ENCODE data around the gene BEND6. TPM values are rescaled to one million over a fixed set of nuclear protein-coding genes. Genes with fewer than 3 reads are reported as not detected.

Gene BEND6, protein sequence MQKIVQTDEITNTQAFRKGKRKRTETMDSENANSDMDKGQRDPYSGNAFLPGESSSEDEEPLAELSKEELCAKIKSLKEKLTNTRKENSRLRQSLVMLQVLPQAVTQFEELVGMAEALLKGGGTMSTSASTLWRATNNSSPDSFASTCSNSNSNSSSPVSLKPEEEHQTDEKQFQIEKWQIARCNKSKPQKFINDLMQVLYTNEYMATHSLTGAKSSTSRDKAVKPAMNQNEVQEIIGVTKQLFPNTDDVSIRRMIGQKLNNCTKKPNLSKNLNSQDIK
- 3.2 TPM for polyA plus RNA-seq (2012; ENCODE audit: insufficient read depth, insufficient read length)

DNA sequence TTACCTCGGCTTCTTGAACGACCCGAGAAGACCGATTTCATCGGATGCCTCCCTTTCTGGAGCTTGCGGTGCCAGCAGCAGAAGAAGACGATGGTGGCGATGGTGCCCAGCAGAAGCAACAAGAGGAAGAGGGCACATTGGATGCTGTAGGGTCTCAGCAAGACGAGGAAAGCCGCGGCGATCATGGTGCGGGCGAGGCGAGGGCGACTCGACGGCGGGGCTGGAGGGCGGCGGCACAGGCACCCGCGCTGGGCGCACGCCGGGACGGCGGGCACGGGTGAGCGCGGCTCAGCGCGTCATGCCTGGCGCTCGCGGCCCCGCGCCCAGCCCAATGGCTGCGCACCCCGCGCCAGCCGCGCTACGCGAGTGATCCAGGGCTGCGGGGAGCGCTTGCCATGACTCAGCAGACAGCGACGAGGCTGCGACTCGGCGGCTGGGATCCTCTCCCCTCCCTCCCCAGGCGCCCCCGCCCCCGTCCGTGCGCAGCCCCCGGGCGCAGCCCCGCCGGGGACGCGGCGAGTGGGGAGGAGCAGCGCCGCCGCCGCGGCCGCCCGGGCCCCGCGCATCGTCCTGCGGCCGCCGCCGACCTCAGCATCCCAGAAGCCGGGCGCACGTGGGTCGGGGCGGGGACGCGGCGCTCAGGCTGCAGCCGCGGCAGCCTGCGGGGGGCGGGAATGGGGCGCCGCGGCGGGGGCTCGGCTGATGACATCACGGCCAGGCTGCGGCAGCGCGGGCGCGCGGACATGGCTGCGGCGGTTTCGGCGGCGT, at the start of gene BEND6:
BEND6 (plus strand) TSS at position 705 of the 768 bp plus-strand sequence. CDS start 26,704 bp downstream, outside the sequence.
- peak; percentile 41 for DNase-seq (ENCODE audit: low read depth, low spot score)
- peak within 1 kb of the TSS; percentile 66 for H3K4me3 ChIP-seq (ENCODE audit: low read length)

DNA sequence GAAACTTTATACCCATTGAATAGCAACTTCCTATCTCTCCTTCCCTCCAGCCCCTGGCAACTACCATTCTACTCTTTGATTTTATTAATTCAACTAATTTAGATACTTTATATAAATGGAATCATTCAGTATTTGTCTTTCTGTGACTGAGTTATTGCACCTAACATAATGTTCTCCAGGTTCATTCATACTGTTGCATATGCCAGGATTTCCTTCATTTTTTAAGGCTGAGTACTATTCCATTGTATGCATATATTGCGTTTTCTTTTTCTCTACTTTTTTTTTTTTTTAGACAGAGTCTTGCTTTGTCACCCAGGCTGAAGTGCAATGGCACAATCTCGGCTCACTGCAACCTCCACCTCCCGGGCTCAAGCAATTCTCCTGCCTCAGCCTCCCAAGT, 49.5 kb upstream of the BEND6 start:
- no peak for DNase-seq (ENCODE audit: low read depth, low spot score)

DNA sequence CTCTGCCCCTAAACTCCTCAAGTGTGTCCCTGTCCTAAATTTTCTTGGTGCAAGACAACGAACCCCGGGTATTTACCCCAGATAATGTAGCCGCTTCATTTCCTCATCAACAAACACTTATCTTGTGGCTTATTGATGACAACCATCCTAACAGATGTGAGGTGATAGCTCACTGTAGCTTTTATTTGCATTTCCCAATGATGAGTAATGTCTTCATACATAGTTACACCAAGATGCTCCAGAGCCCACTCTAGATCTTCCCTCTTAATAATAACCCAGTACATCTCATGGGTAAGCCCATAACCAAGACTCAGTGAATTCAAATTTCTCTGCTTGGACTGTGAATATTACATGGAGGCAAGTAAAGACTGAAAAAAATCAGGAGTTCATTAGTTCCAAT, 48.2 kb upstream of the BEND6 start:
- DNase-seq (ENCODE audit: low read depth, low spot score) = no peak
- H3K4me3 ChIP-seq (ENCODE audit: low read length) = no peak overlapping the region

More for the DNA sequence above, 49.5 kb upstream of the BEND6 start:
- no peak overlapping the region for H3K4me3 ChIP-seq (ENCODE audit: low read length)

DNA sequence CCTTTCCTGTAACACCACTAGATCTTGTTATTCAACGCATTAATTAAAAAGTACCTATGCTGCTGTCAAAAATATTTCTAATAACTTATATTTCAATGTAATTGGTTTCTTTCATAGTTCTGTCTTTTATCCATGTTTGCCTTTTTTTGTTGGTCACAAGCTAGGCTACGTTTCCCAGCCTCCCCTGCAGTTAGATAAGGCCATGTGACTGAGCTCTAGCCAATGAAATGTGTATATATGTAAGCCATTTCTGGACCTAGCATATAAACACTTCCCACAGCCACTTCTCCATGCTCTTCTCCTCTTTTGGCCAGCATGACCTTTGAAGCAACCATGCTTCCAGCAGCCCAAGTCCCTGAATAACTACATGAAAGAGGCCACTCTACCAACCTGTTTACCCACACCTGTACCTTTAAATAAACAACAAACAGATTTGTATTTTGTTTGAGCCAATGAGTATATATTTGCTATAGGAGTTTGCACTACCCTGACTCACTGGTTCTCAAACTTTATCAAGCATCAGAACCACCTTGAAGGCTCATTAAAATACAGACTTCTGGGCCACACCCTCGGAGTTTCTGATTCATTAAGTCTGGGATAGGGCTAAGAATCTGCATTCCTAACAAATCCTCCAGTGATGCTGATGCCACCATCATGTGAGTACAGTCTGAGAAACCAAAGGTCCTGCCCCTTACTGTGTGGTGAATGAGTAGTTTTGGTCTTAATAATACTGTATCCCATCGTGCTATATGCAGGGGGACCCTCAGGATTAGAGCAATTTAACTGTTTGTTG, 45.6 kb upstream of the BEND6 start:
- no peak for DNase-seq (ENCODE audit: low read depth, low spot score)
- H3K4me3 ChIP-seq (ENCODE audit: low read length) = no peak overlapping the region

DNA sequence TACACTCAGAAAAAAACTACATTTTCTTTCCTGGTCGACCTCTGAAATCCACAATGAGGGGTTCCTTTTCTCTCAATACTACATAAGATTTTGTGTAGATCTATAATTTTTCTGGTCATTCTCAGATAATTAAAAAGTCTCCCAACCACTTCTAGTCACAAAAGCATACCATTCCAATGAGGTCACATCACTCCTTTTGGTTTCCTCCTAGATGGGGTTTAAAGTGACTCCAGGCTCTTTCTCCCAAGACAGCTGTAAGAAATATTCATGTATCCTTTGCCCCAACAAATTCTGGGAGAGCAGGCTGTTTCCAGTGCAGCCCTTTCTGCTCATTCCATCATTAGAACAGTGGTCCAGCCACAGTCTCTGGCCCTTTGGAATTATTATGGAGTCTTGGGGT, 43.1 kb upstream of the BEND6 start:
- DNase-seq (ENCODE audit: low read depth, low spot score) = no peak
- H3K4me3 ChIP-seq (ENCODE audit: low read length) = no peak overlapping the region

DNA sequence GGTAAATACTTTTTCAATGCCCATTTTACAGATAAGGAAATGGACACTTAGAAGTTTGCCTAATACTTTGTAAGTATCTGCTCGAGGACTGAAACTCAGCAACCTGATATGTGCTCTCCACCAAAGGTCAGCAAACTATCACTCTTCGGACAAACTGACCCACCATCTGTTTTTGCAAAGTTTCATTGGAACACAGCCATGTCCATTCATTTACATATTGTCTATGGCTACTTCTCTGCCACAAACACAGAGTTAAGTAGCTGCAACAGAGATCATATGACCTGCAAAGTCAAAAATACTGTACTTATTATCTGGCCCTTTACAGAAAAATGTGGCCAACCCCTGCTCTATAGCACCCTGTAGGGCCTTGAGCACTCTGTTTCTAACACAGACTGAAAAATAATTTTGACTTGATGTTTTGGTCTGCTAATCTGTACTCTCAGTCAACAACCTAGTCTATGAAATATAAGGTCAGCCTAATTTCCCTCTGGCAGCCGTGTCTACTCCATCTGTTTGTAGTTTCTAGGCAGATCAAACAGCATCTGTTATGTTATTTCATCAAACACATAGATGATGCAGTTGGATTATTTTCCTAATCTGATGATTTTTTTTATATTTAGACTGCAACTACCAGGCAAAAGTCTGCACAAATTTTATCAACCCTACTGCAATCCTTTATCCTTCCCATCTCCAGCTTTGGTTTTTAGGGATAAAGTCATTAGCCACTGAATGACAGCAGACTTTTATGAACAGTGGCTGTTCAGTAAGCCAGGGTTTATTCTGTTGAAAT, 41.4 kb upstream of the BEND6 start:
- no peak for DNase-seq (ENCODE audit: low read depth, low spot score)

DNA sequence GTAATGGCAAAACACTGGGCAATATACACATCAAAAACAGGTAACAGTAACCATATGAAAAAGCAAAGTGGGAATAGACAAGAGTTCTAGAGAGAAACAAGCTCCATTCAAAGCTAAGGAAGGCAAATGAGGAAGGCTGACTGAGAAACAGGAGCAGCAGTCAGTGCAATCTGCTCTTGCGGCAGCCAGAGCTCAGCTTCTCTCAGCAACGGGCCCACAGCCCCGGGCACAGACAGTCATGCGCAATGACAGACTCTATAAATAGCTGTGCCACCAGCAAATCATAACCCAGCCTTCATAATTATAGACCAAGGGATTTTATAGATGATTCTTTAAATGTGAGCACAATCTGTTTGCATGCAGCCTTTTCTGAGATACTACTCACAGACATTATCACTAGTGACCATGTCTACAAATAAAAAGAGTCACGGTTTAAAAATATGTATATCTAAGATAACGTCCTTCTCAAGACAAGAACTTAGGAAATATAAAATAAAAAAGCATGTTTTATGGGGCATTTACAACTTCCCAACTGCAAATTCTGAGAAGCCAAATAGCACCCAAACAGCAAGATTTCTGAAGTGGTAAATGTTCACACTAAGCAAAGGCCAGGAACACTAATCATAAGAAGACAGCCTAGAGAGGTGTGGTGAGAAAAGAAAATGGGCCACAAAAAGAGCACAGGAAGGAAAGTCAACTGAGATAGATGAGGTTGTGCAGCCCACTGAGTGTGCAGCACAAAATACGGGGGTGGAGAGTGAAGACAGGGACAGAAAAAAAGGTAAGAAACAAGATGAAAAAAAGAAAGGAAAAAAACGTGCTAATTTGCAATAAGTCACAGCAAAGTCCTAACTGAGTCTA, 39.9 kb upstream of the BEND6 start:
- peak; percentile 41 for DNase-seq (ENCODE audit: low read depth, low spot score)
- H3K4me3 ChIP-seq (ENCODE audit: low read length) = no peak overlapping the region

More for the DNA sequence above, 41.4 kb upstream of the BEND6 start:
- H3K4me3 ChIP-seq (ENCODE audit: low read length) = no peak overlapping the region

DNA sequence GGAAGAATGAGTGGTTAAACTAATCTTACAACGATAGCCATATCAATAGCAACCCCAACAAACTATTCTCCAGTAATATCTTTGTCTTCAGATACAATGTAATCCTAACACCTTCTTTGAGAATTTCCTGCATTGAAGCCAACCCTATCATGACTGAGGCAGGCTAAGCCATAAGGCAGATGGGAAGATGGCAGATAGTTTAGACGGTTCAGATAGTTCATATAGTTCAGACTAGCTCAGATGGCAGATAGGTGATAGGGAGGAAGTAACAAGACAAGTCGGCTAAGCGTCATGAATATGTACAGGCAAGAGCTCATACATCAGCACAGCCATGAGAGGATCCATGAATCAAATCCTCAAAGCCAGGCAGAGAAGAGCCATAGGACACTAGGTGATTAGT, 39.1 kb upstream of the BEND6 start:
- H3K4me3 ChIP-seq (ENCODE audit: low read length) = no peak overlapping the region
- DNase-seq (ENCODE audit: low read depth, low spot score) = no peak

DNA sequence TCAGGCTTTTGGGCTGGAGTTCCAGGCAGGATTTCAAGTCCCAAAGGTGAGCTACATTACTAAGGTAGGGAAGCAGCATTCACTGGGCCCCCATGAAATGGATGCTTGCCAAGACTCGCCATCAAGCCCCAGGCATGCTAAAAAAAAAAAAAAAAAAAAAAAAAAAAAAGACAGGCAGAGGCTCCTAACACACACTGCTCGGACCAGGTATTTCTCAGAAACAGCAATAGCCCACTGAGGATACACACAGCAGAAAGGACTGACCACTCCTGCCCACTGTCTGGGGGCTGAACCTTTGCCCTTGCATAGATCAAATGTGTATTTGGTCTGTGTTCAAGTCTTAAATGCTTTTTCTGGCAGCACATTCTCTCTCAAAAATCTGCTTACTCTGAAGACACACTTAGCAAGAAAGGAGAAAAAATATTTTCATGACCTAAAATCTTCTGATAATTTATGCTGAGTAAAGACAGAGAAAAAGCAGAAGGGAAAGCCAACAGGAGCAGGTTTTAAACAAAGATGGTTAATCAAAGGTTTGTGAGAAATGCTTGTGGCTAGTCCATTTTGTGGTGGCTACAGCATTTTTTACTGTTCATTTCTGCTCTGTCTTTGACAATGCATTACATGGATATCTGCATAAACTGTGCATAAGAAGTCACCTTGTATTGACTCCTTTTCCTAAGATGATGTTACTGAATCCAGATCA, 37.9 kb upstream of the BEND6 start:
- DNase-seq (ENCODE audit: low read depth, low spot score) = no peak
- no peak overlapping the region for H3K4me3 ChIP-seq (ENCODE audit: low read length)

DNA sequence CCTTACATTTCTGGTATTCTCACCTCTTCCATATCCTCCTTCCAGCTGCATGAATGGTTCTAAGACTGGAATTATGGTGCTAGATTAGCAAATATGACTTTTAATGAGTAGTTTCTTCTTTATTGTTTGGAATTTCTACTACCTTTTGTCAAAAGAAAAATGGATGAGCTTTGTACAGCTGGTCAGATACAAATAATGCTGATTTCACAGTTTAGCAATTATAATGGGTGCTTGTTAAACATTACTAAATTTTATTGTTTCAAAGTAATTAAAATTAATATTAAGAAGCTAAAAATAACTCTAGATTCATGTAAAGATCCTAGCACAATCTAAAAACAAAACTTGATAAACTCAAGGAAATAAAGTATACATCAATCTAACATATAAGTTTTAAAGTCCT, 32.3 kb upstream of the BEND6 start:
- no peak overlapping the region for H3K4me3 ChIP-seq (ENCODE audit: low read length)
- no peak for DNase-seq (ENCODE audit: low read depth, low spot score)

DNA sequence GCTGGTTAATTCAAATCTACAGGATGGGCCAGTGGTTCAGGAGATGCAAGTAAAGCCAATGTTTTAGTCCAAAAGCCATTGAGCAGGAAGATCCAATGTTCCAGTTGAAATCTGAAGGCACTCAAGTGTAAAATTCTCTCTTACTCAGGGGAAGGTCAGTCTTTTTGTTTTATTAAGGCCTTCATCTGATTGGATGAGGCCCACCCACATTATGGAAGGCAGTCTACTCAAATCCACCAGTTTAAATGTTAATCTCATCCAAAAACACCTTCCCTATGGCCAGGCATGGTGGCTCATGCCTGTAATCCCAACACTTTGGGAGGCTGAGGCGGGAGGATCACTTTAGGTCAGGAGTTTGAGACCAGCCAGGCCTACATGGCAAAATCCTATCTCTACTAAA, 31.3 kb upstream of the BEND6 start:
- H3K4me3 ChIP-seq (ENCODE audit: low read length) = no peak overlapping the region
- no peak for DNase-seq (ENCODE audit: low read depth, low spot score)

DNA sequence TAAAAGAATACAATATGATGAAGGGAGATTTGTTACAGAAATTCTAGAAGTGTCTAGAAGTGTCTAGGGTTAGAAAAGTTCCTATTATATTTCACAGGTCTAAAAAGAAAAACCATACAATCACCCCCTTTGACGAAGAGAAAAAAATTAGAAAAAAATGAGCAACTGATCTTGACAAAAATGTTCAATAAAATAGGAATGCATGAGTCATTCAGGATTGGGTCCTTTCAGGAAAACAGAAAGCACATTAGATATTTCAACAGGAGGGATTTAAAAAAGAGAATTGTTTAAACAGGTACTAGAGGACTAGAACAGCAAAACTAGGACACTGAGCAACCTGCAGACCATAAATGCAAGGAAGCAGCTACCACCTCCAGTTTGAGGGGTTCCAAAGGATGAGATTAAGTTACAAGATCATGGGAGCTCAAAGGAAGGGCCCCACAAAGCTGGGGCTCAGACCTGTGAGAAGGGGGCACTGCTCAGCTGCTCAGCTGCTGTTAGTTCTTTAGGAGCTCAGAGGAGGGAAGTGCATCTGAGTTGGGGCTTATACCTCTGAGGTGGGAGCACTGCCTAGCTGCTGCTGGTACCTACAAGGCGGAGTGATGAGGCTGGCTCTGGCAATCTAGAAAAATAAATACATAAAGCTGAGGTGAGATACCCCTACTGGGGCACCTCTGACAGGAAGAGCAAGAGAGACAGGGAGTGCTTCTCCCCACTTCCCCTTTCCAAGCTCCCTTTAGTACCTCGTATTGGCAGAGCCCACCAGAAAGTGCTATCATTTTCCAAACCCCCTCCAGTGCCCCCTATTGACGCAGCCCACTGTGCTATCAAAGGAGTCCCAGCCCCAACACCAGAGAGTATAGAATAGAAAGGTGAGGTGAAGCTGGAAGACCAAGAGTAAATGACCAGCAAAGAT, 27.1 kb upstream of the BEND6 start:
- no peak for DNase-seq (ENCODE audit: low read depth, low spot score)
- no peak overlapping the region for H3K4me3 ChIP-seq (ENCODE audit: low read length)

DNA sequence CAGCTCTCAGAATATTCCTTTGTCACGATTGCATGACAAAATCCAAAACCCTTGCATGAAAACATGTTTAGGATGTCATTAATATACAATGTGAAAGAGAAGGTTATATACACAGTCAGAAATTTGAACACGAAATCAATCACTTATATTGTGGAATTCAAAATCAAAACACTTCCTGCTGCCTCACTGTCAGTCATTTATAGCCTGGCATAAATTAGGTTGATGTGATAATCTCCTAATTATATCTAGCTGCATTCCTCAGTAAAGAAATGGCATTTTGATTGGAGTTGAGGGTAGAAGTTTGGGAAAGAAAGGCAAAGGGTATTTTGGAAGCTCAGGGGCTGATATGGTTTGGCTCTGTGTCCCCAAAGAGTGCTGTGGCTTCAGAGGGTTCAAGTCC, 24.1 kb upstream of the BEND6 start:
- H3K4me3 ChIP-seq (ENCODE audit: low read length) = no peak overlapping the region
- DNase-seq (ENCODE audit: low read depth, low spot score) = no peak

DNA sequence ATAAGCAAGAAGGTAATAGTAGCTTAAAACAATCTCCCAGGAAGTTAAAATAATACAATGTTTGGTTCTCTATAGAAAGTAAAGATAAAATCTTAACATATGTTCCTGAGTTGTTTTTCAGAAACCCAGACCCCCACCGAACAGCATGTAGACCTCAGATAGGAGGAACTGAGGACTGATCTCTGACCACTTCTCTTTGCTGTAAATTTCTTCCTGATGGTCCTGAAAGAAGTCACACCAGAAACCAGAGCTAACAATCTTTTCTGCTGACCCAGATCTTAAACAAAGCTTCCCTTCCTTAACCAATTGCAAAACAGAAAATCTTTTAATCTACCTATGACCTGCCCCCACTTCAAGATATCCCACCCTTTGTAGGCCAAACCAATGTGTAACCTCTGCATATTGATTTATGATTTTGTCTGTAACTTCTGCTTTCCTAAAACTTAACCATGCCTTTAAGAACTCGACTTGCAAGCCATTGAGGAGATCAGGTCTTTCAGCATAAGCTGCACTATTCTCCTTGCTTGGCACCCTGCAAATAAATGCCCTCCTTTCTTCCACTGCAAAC, 21.9 kb upstream of the BEND6 start:
- H3K4me3 ChIP-seq (ENCODE audit: low read length) = no peak overlapping the region
- no peak for DNase-seq (ENCODE audit: low read depth, low spot score)

DNA sequence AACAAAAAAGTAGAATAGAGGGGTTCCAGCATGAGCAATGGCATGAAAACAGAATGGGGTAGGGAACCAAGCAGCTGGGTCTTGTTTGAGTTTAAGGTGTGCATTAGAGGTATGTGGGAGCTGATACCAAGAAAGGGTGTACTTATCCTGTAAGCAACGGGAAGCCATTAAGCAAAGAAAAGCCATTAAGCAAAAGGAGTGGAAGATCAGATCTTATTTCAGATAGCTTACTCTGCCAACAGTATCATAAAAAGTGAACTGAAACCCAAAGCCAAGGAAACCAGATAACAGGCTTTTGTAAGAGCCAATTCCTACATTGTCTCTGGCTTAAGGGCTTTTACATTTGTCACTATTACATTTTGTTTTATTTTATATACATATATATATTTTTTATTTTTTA, 21.3 kb upstream of the BEND6 start:
- no peak overlapping the region for H3K4me3 ChIP-seq (ENCODE audit: low read length)
- DNase-seq (ENCODE audit: low read depth, low spot score) = no peak

DNA sequence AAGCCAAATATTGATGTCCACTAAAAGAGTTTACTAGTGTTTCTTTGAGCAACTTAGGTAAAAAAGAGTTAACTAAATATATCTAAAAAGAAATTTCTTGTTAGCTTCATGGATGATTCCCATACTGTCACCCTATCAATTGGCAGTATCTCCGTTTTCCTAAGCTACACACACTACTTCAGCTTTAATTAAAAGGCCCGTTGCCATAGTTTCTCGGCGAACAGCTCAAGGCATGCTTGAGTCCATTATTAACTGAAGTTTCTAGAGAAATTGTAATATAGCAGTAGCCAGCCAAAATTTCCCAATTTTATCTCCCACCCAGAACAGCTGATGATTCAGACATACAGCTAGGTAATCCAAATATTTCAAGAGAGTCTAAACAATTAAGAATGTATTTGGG, 20.0 kb upstream of the BEND6 start:
- H3K4me3 ChIP-seq (ENCODE audit: low read length) = no peak overlapping the region
- no peak for DNase-seq (ENCODE audit: low read depth, low spot score)

All from Jurkat, Clone E6-1 (cell line).